Measurements from ENCODE around the gene ATMIN.

GRCh38 chr16:80986557-80986956, 49.1 kb upstream of the ATMIN start:
- TF ChIP-seq CTCF (IDR thresholded peaks at IDR 0.05), result no peak
- TF ChIP-seq POLR2A (IDR thresholded peaks at IDR 0.05), result no peak
- TF ChIP-seq EP300 (IDR thresholded peaks at IDR 0.05), result no peak
- TF ChIP-seq POLR2AphosphoS5 (IDR thresholded peaks at IDR 0.05), result no peak

Measured in suprapubic skin (tissue), 4 donors.